GM18867 (cell line): ENCODE measurements around the gene H1-8.
"Not testable (repeated sequence)": the region's sequence is repeated elsewhere in the genome, so short reads cannot be mapped to it uniquely, and the experiment has no call there.

Source experiments
- ATAC-seq: cut with Tn5 transposase; IDR thresholded peaks from one replicate; pipeline ENCODE4 v1.9.1; 2021; ENCODE audit warnings: mild to moderate bottlenecking, moderate library complexity; ENCODE audit not compliant: unreplicated experiment

The H1-8 gene

GRCh38 chr3:129531699-129532098 is 11.3 kb upstream of the H1-8 start:
- no peak for ATAC-seq

- no peak for ATAC-seq
These were observed 10.7 kb upstream of the H1-8 start for GRCh38 chr3:129532261-129532660.

DNA sequence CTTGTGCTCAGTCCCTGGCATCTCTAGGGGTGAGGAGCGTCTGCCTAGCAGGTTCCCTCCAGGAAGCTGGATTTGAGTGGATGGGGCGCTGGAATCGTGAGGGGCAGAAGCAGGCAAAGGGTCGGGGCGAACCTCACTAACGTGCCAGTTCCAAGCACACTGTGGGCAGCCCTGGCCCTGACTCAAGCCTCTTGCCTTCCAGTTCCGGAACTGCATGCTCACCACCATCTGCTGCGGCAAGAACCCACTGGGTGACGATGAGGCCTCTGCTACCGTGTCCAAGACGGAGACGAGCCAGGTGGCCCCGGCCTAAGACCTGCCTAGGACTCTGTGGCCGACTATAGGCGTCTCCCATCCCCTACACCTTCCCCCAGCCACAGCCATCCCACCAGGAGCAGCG is 9.6 kb upstream of the H1-8 start:
- ATAC-seq: no peak

DNA sequence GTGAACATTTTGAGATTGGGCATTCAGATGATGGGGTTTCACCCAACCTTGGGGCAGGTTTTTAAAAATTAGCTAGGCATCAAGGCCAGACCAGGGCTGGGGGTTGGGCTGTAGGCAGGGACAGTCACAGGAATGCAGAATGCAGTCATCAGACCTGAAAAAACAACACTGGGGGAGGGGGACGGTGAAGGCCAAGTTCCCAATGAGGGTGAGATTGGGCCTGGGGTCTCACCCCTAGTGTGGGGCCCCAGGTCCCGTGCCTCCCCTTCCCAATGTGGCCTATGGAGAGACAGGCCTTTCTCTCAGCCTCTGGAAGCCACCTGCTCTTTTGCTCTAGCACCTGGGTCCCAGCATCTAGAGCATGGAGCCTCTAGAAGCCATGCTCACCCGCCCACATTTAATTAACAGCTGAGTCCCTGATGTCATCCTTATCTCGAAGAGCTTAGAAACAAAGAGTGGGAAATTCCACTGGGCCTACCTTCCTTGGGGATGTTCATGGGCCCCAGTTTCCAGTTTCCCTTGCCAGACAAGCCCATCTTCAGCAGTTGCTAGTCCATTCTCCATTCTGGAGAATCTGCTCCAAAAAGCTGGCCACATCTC is 8.4 kb upstream of the H1-8 start:
- ATAC-seq: no peak

GRCh38 chr3:129535075-129535474 is 7.9 kb upstream of the H1-8 start:
- ATAC-seq: no peak

GRCh38 chr3:129536374-129536667 is 6.7 kb upstream of the H1-8 start:
- no peak for ATAC-seq

DNA sequence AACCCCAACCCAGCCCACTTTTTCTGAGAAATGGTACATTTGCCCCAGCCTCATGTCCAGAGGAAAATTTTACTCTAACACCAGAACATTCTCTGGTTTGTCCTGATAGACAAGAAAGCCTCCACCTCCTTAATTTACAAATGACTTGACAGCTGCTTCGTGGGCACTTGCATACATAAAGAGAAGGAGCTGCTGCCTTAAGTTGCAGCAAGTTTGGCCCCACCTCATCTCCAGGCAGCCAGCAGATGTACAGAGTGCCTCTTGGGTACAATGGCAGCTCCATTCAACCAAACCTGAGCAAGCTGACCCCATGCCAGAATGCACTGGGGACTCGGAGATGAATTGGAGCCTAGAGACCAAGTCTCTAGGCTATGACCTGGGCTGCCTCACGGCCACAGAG is 6.2 kb upstream of the H1-8 start:
- no peak for ATAC-seq

DNA sequence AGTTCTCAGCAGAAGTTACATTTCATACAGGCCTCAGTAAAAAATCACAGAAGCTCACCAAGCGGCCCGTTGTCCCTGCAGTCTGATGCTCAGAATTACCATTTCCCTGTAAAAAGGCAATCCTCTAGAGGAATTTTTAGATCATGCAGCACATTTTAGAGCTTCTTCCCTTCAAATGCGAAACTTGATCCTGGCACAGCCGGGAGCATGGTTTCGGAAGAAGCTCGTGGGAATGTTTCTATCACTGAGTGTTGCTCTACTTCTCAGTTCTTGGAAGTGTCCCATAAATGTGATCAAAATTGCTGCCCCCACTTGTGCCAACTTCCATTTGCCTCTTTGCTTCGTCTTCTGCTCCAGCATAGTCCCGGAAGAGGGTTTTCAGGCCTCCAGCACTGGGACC is 3.8 kb upstream of the H1-8 start:
- no peak for ATAC-seq

GRCh38 chr3:129540776-129541516 is 2.0 kb upstream of the H1-8 start:
- ATAC-seq: no peak

GRCh38 chr3:129542747-129543146 is 228 bp upstream of the H1-8 start:
- ATAC-seq: no peak

DNA sequence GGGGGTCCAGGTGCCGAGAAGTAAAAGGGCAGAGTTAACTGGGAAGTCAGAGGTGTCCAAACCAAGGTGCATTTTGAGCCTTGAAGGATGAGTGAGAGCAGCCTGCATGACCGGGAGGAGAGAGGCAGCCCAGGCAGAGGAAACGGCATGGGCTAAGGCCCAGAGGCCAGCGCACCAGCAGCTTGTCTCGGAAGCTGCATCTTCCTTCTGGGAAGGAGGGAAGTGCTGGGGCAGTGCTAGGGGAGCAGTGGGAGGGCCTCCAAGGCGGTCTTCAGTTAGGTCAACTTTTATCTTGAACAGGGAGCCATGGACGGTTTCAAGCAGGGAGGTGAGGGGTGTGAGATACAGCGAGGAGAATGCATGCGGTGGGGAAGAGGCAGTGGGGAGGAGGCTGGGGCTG is 1.0 kb downstream of the H1-8 start:
- no peak for ATAC-seq

GRCh38 chr3:129545951-129546350 is 3.0 kb downstream of the H1-8 start:
- not testable (repeated sequence) for ATAC-seq

GRCh38 chr3:129547241-129547640 is 4.3 kb downstream of the H1-8 start:
- no peak for ATAC-seq

- no peak for ATAC-seq
These were observed 5.4 kb downstream of the H1-8 start for GRCh38 chr3:129548104-129548965.

GRCh38 chr3:129549006-129549800 is 6.2 kb downstream of the H1-8 start:
- no peak for ATAC-seq

DNA sequence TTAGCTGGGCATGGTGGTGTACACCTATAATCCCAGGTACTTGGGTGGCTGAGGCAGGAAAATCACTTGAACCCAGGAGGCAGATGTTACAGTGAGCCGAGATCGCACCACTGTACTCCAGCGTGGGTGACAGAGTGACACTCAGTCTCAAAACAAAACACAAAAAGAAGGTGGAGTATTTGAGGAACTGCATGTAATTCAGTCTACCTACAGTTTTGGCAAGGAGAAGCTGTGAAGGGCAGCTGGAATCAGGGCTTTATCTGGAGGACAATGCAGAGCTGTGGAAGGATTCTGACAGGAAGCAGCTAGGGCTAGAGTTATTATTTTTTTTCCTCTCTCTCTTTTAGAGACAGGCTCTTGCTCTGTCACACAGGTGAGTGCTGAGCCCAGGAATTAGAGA is 6.8 kb downstream of the H1-8 start:
- no peak for ATAC-seq

- ATAC-seq: no peak
These were observed 9.5 kb downstream of the H1-8 start for GRCh38 chr3:129552287-129553050.

- no peak for ATAC-seq
These were observed 10.2 kb downstream of the H1-8 start for GRCh38 chr3:129553171-129553570.

GRCh38 chr3:129553719-129554118 is 10.7 kb downstream of the H1-8 start:
- ATAC-seq: no peak

GRCh38 chr3:129554356-129555152 is 11.6 kb downstream of the H1-8 start:
- no peak for ATAC-seq
